ENCODE results near the gene MARCO. TPM values are rescaled to one million over a fixed set of nuclear protein-coding genes. Genes with fewer than 3 reads are reported as not detected.
"Not testable (repeated sequence)": the region's sequence is repeated elsewhere in the genome, so short reads cannot be mapped to it uniquely, and the experiment has no call there.

MARCO gene
- total RNA-seq, 5 donors from 2014 or later (not counting 1 experiment from before 2014, with no cell fraction given), result 0.13 to 0.67 (median 0.47) TPM; not detected in 2

- POLR2A ChIA-PET, result no interaction called here
- H3K27ac Mint-ChIP-seq, result no peak overlapping the region
These were observed 86.6 kb downstream of the MARCO start for GRCh38 chr2:119028327-119029174.

GRCh38 chr2:119029297-119029696 is 87.3 kb downstream of the MARCO start:
- CTCF ChIA-PET, result no interaction called here
- H3K4me1 Mint-ChIP-seq, result no peaks in the 10 kb centered on the region

More at GRCh38 chr2:119028327-119029174, 86.6 kb downstream of the MARCO start:
- Histone ChIP-seq H3K4me1 (ENCODE audit: control insufficient read depth in 1 of 2, extremely low read depth in 1 of 2, insufficient read depth in 2 of 2, low read length in 2 of 2) (no peaks in the 10 kb centered on the region), H3K4me3 (ENCODE audit: control insufficient read depth in 1 of 2, extremely low read depth in 1 of 2, low read length in 1 of 2) (no peak overlapping the region), H3K36me3 (ENCODE audit: control insufficient read depth in 2 of 2, extremely low read depth in 1 of 2, insufficient read depth in 1 of 2, low read length in 1 of 2) (no peaks in the 10 kb centered on the region), H3K27me3 (replicated peaks in 1 of 2; ENCODE audit: control insufficient read depth in 2 of 2, extremely low read depth in 1 of 2, insufficient read depth in 2 of 2, low read length in 1 of 2) (peaks cover 0 to 29% of the 10 kb centered on the region in 2 experiments), H3K27ac (ENCODE audit: low read length) (no peak overlapping the region), H3K9me3 (no peaks in the 10 kb centered on the region)
- CTCF ChIA-PET, result no interaction called here
- Mint-ChIP-seq H3K4me3 (no peak overlapping the region), H3K36me3 (no peaks in the 10 kb centered on the region), H3K4me1 (no peaks in the 10 kb centered on the region), H3K9me3 (peaks cover 0 to 3% (median 0%) of the 10 kb centered on the region in 3 donors), H3K27me3 (peaks cover 3 to 25% of the 10 kb centered on the region in 2 donors)
- ATAC-seq (replicated peaks in 1 of 4) (no peak), DNase-seq (no peak)
- WGBS (ENCODE audit: insufficient coverage), result 76% methylated on average over 8 of the region's 13 CpGs

GRCh38 chr2:119037922-119038321 is 95.9 kb downstream of the MARCO start:
- peaks cover 5 to 16% (median 16%) of the 10 kb centered on the region in 3 donors for H3K9me3 Mint-ChIP-seq
- POLR2A ChIA-PET, CTCF ChIA-PET: not testable (repeated sequence)

More at GRCh38 chr2:119029297-119029696, 87.3 kb downstream of the MARCO start:
- DNase-seq (no peak), ATAC-seq (replicated peaks in 1 of 4) (no peak)
- H3K27me3 ChIP-seq (replicated peaks in 1 of 2; ENCODE audit: control insufficient read depth in 2 of 2, extremely low read depth in 1 of 2, insufficient read depth in 2 of 2, low read length in 1 of 2), result peaks cover 0 to 21% of the 10 kb centered on the region in 2 experiments
- H3K9me3 ChIP-seq, result no peaks in the 10 kb centered on the region
- POLR2A ChIA-PET, result no interaction called here
- H3K4me3 ChIP-seq (ENCODE audit: control insufficient read depth in 1 of 2, extremely low read depth in 1 of 2, low read length in 1 of 2), result no peak overlapping the region
- H3K4me1 ChIP-seq (ENCODE audit: control insufficient read depth in 1 of 2, extremely low read depth in 1 of 2, insufficient read depth in 2 of 2, low read length in 2 of 2), result no peaks in the 10 kb centered on the region
- no peak overlapping the region for H3K27ac ChIP-seq (ENCODE audit: low read length)
- WGBS (ENCODE audit: insufficient coverage), result 93% methylated on average over 3 of the region's 5 CpGs
- H3K4me3 Mint-ChIP-seq, result no peak overlapping the region
- no peak overlapping the region for H3K27ac Mint-ChIP-seq
- H3K9me3 Mint-ChIP-seq, result peaks cover 0 to 3% (median 0%) of the 10 kb centered on the region in 3 donors
- H3K36me3 ChIP-seq (ENCODE audit: control insufficient read depth in 2 of 2, extremely low read depth in 1 of 2, insufficient read depth in 1 of 2, low read length in 1 of 2), result no peaks in the 10 kb centered on the region
- no peaks in the 10 kb centered on the region for H3K36me3 Mint-ChIP-seq
- H3K27me3 Mint-ChIP-seq, result peaks cover 3 to 25% of the 10 kb centered on the region in 2 donors

GRCh38 chr2:119040730-119041129 is 98.7 kb downstream of the MARCO start:
- 90% methylated on average over 6 of the region's 11 CpGs for WGBS (ENCODE audit: insufficient coverage)
- no peak for ATAC-seq (replicated peaks in 1 of 4)
- Histone ChIP-seq H3K4me3 (ENCODE audit: control insufficient read depth in 1 of 2, extremely low read depth in 1 of 2, low read length in 1 of 2) (no peak overlapping the region), H3K27ac (ENCODE audit: low read length) (no peak overlapping the region), H3K36me3 (ENCODE audit: control insufficient read depth in 2 of 2, extremely low read depth in 1 of 2, insufficient read depth in 1 of 2, low read length in 1 of 2) (no peaks in the 10 kb centered on the region), H3K27me3 (replicated peaks in 1 of 2; ENCODE audit: control insufficient read depth in 2 of 2, extremely low read depth in 1 of 2, insufficient read depth in 2 of 2, low read length in 1 of 2) (peaks cover 0 to 2% of the 10 kb centered on the region in 2 experiments), H3K4me1 (ENCODE audit: control insufficient read depth in 1 of 2, extremely low read depth in 1 of 2, insufficient read depth in 2 of 2, low read length in 2 of 2) (no peaks in the 10 kb centered on the region), H3K9me3 (no peaks in the 10 kb centered on the region)
- Mint-ChIP-seq H3K27me3 (peaks cover 0 to 3% of the 10 kb centered on the region in 2 donors), H3K4me3 (no peak overlapping the region), H3K4me1 (no peaks in the 10 kb centered on the region), H3K9me3 (peaks cover under 1 to 2% (median 2%) of the 10 kb centered on the region in 3 donors), H3K36me3 (no peaks in the 10 kb centered on the region), H3K27ac (no peak overlapping the region)
- CTCF ChIA-PET, result no interaction called here
- no peak for DNase-seq
- POLR2A ChIA-PET, result interaction anchor here in 1 of 2 donors (0.6 kb wide), 1 partner anchor 435 kb away, joined by 4 read pairs; no protein-coding TSS in a partner anchor

More at GRCh38 chr2:119037922-119038321, 95.9 kb downstream of the MARCO start:
- WGBS (ENCODE audit: insufficient coverage), result 20% methylated on average over 1 of the region's 5 CpGs
- ATAC-seq (replicated peaks in 1 of 4); H3K27me3 Mint-ChIP-seq; H3K27ac Mint-ChIP-seq; H3K36me3 Mint-ChIP-seq; H3K36me3 ChIP-seq (ENCODE audit: control insufficient read depth in 2 of 2, extremely low read depth in 1 of 2, insufficient read depth in 1 of 2, low read length in 1 of 2); H3K27ac ChIP-seq (ENCODE audit: low read length); H3K4me1 ChIP-seq (ENCODE audit: control insufficient read depth in 1 of 2, extremely low read depth in 1 of 2, insufficient read depth in 2 of 2, low read length in 2 of 2); H3K9me3 ChIP-seq; H3K4me3 Mint-ChIP-seq; DNase-seq; H3K27me3 ChIP-seq (replicated peaks in 1 of 2; ENCODE audit: control insufficient read depth in 2 of 2, extremely low read depth in 1 of 2, insufficient read depth in 2 of 2, low read length in 1 of 2); H3K4me1 Mint-ChIP-seq; H3K4me3 ChIP-seq (ENCODE audit: control insufficient read depth in 1 of 2, extremely low read depth in 1 of 2, low read length in 1 of 2): not testable (repeated sequence)

Other genes with a start within 250 kb of the MARCO start
- not detected for gene EN1, start 94.5 kb upstream of the MARCO start, total RNA-seq
- gene C1QL2, start 216.6 kb downstream of the MARCO start, total RNA-seq, result not detected